OCI-LY1 (cell line): Measurements from ENCODE around the gene LRRC45.

Experiments used
- EZH2 ChIP-seq: fragments of 200-600 bp; sonication (generic), shearing (Covaris generic); IDR thresholded peaks from 2 replicates; pipeline ENCODE4 v1.8.0; 2017; ENCODE audit warnings: borderline replicate concordance, mixed run types, mild to moderate bottlenecking, antibody characterized with exemption, low read length, moderate library complexity, mixed read lengths
- TF ChIP-seq, protein P1 (sequence below): fragments of 200-600 bp; sonication (generic), shearing (Covaris generic); IDR thresholded peaks from 2 replicates; pipeline ENCODE4 v1.5.1; 2017; ENCODE audit warnings: mild to moderate bottlenecking, antibody characterized with exemption, low read length, moderate library complexity, mixed read lengths

DNA sequence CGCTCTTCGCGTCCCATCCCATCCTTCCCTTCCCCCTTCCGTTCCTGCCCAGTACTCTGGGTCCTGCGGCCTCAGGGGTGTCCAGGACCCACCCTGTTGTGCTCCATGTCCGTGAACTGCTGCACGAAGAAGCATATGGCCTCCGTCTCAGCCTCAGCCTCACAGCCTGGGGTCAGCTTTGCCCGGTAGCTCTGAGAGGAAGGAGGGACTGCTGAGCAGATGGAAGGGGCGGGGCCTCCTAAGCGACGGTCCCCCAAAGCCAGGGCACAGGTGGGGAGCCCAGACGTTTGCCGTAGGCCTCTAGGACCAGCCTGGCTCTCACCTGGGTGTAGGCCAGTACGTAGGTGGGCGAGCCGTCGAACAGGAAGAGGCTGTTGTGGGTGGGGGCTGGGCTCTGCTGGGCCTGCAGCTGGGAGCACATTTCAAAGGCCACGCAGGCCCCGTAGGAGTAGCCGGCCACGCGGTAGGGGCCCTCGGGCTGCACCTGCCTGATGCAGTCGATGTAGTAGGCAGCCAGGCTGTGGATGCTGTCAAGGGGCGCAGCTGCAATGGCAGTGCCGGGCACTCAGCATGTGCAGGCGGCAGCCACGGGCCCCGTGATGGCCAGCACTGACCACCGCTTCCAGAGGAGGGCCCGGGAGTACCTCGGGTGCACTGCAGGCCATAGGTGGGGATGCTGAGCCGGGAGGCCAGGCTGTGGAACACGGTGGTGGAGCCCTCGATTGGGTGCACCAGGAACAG lies 57.1 kb downstream of the LRRC45 start:
- TF ChIP-seq, protein P1, sequence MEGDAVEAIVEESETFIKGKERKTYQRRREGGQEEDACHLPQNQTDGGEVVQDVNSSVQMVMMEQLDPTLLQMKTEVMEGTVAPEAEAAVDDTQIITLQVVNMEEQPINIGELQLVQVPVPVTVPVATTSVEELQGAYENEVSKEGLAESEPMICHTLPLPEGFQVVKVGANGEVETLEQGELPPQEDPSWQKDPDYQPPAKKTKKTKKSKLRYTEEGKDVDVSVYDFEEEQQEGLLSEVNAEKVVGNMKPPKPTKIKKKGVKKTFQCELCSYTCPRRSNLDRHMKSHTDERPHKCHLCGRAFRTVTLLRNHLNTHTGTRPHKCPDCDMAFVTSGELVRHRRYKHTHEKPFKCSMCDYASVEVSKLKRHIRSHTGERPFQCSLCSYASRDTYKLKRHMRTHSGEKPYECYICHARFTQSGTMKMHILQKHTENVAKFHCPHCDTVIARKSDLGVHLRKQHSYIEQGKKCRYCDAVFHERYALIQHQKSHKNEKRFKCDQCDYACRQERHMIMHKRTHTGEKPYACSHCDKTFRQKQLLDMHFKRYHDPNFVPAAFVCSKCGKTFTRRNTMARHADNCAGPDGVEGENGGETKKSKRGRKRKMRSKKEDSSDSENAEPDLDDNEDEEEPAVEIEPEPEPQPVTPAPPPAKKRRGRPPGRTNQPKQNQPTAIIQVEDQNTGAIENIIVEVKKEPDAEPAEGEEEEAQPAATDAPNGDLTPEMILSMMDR: no peak
- no peak for TF ChIP-seq EZH2
